Embryonic facial prominence (tissue), 1 donor: Measurements from ENCODE around the gene OTOS.

Source experiments
- DNase-seq: peaks from one replicate; pipeline ENCODE4 v3.0.0-alpha.2; 2016; ENCODE audit errors: extremely low spot score

The OTOS gene

DNA sequence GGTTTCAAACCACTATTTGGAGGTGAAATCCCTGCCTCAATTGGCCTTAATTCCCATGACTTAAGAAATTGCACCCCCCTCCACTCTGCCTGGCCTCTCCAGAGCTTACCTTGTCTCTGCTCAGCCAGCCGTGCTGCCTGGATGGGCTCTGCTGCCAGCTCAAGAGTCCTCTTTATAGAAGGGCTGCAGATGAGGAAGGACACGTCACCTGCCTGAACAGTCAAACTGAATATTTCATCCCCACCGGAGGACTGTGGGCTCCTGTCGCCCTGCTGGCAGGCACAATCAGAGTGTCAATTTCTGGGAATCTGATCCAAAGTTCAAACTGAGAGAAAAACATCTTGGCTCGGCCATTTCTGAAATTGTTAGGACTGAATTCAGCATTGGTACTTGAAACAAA, at the start of gene OTOS:
Gene OTOS (minus strand): TSS at position 148 of the 400 bp plus-strand sequence. CDS start 332 bp downstream, outside the sequence.
- DNase-seq: no peak

DNA sequence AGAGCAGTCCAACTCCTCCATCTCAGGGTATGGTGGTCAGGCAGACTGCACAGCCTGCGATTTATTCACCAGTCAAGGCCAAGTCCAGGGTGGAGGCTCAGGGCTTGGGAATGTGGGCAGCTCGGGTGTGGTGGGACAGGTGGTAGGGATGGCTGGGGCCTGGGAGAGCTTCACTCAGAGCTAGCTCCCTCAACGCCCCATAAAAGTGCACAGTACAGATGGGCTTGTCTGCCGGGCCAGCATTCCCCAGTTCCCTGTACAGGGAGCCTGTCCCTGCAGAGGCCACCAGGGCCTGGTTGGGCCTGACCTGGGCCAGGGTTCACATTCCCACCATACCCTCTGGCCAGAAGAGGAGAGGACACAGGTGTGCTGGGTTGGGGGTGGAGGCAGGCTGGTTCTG, 49.2 kb upstream of the OTOS start:
- no peak for DNase-seq

DNA sequence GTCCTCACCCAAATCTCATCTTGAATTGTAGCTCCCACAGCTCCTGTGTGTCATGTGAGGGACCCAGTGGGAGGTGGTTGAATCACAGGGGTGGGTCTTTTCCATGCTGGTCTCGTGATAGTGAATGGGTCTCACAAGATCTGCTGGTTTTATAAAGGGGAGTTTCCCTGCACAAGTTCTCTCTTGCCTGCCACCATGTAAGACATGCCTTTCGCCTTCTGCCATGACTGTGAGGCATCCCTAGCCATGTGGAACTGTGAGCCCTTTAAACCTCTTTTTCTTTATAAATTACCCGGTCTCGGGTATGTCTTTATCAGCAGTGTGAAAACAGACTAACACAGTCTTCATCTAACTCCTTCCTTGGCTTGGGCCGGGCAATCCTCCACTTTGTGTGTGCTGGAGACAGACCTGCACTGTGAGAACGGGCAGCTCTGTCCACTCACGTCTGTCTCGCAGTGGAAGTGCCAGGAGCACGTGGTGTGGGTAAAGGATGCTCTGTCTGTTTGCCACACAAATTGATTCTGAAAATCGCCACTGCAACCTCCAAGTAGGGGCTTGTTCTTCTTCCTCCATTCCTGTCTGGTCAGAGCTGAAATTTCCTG, 47.6 kb upstream of the OTOS start:
- DNase-seq: no peak

DNA sequence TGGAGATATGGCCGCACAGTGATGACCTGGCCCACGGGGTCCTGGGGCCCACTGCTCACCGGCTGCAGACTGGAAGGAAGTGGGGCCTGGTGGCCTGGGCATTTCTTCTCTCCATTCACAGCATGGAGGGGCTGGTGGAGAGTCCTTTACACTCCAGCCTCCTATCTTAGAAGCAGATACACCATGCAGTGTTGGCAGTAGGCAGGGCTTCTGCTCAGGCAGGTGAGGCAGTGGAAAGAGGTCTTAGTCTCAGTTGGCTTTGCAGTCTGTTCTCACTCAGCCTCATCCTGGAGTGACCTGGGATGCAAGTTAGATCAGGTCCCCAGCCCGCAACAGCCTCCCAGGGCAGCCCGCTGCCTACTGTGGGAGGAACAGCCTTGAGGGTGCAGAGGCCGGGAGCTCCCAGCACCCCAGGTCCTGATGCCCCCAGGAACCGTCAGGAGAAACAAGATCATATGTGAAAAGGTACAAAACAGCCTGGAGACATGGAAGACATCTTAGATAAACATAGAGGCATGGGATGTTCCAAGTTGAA, 45.8 kb upstream of the OTOS start:
- no peak for DNase-seq

DNA sequence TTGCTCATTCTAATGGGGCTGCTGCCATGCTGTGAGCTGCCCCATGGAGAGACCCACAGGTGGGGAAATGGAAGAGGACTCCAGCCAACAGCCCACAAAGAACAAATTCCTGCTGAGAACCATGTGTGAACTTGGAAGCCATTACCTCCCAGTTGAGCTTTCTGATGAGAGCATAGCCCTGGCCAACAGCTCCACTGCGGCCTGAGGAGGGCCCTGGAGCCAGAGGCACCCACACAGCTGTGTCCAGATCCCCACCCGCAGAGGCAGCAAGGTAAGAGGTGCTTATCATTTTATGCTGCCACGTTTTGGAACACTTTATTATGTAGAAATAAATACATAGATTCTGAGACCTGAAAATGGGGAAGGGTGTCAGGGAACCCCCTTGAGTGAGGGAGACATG, 44.2 kb upstream of the OTOS start:
- no peak for DNase-seq

DNA sequence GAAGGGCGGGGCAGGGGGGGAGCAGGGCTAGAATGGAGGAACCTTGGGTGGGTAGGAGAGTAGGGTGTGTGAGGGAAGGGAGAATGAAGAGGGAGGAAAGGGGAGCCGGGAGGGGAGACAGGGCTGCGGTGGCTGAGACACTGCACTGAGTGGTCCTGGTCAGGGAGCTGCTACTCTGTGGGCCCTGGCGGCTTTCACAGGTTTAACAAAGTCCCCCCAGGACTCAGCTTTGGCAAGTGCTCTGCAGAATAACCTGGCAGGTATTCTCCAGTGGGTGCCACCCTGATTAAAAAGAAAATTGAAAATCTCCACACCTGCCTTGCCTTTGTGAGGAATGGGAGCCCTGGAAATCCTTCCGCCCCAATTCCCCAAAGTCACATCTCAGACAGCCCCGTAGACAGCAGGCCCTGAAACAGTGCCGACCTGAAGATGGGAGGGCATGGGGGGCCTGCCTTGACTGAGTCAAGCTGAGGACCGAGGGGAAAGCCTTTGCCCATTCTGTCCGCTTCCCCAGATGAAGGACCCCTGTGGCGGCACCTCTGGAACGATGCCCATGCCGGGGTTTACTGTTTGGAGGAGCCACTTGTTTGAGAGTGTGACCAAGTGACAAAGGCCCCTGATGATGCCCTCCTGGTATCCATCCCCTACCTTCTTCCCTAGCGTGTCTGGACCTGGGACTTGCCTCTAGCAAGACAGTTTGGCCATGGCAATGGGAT, 43.6 kb upstream of the OTOS start:
- DNase-seq: no peak

DNA sequence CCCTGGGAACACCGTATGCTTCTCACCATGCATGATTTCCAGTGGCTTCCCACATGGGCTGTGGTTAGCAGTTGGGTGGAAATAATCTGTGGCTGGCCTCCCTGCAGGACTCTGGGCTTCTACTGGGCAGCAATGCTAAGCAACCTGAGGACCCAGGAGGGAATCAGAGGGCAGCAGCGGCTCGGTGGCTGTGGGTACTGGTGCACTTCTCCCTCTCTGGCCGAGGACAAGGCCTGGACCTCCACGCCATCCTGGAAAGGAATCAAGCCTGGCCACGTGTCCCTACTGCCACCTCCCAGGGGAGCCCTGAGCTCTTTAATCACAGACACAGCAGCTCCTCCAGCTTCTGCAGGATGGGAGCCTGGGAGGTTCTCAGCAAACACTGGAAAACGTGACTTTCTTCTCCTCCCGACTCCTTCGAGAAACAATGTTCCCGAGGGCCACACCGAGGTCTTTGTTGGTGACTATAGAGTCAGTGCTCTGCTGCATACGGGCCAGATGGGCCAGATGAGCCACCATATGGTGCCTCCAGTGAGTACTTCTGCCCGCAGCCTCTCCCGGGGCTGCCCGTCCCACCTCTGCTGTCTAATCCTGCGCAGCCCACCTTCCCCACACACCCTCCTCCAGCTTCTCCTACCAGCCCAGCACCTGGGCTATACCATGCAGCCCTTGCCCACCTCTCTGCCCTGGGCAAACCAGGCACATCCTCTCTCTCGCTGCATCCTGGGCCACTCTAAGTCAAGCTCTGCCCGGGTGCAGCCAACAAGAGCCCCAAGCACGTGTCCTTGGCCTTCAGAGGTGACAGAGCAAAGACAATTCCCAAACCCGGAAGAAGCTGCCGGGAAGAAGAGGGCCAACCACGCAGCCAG, 42.8 kb upstream of the OTOS start:
- DNase-seq: no peak

DNA sequence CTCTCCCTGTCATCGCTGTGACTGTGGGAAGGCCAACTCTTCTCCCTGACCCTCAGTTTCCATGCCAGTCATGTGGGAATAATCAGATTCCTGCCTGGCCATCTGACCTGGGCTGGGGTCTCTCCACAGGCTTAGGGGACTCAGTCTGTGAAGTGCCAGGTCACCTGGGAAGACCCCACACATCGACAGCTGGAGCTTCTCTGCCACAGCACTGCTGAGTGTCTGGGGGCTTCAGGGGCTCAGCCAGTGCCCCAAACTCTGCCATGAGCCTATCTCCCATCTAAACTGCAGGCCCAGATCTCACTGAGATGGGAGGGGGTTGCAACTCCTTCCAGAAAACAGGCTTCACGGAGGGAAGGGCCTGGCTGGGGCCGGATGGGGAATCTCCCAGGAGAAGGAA, 42.0 kb upstream of the OTOS start:
- DNase-seq: no peak

DNA sequence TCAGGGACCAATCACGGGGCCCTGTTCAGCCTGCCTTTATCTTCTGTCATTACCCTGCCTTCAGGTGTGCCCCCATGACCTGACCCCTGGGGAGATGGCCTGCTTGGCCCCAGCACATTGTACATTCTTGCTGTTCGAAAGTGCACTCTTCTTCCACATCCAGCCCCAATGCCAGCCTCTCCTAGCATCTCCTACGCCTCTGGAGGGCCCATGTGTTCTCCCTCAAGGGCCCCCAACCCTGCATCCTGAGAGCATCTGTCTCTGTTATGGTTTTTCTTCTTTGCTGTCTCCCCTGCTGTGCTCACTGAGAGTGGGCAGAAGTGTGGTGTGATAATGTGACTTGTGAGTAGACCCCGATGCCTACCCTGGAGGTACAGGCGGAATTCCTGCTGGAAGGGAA, 41.5 kb upstream of the OTOS start:
- no peak for DNase-seq

DNA sequence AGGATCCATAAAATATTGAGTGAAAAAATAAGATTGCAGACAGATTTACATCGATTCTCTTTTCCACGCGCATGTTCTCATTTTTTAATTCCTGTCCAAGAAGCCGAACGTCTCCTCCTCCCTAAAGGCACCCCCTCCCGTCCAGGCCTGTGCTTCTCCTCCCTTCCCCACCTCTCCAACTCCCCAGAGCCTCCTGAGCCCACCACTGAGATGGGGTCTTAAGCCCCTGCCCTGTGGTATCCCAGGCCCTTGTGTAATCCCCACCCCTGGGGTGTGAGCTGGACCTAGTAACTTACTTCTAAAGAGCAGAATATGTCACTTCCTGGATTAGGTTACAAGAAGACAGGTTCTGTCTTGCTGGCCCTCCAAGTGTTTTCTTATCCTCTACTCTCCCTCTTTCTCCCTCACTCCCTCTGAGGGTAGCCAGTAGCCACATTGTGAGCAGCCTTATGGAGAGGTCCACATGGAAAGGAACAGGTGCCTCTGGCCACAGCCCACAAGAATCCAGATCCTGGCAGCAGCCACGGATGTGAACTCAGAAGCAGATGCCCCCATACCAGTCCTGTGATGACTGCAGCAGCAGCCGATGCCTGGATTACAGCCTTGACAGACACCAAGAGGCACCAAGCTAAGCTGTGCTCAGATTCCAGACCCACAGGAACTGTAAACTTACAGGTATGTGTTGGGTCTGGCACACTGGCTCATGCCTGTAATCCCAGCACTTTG, 39.6 kb upstream of the OTOS start:
- DNase-seq: no peak

DNA sequence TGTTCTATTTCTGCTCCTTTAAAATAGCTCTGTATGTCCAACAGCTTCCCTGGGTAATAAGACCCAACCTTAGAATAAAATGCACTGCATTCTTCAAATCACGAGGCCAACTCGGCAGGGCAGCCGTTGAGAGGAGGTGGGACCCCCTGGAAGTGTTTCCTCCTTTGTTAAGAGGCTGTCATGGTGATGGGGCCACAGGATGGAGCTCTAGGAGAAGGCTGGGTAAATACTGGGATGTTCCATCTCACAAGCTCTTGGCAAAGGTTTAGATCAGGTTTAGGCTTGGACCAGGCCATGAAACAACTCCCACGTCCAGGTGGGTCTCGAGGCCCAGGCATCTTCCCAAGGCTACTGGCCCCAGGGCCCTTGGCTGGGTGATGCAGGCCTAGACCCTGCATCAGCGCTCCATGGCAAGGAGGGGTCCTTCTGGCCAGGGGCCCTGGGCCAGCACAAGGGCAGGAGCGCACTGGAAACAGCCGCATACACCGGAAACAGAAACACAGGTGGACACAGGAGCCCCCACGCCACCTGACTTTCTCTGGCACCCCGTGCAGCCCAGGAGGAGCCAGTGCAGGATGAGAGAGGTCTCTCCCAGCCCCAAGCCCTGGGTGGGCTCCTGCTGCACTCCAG, 38.8 kb upstream of the OTOS start:
- no peak for DNase-seq

DNA sequence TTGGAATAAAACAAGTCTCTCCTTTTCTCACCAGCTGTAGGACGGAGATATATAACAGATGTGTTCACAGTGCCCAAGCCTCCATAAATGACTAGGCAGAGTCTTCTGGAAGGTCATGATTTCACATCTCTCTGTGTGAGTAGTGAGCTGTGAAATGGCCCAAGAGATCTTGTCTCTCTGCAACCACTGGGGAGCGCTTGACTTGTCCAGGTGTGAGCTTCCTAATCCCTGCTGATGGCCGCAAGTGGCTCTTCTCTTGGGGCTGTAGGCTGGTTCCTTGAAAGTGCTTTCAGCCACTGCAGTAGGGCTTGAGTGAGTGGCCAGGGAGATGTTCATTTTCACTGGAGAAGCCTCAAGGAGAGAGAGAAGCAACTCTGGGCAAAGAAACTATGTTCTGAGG, 38.1 kb upstream of the OTOS start:
- no peak for DNase-seq

DNA sequence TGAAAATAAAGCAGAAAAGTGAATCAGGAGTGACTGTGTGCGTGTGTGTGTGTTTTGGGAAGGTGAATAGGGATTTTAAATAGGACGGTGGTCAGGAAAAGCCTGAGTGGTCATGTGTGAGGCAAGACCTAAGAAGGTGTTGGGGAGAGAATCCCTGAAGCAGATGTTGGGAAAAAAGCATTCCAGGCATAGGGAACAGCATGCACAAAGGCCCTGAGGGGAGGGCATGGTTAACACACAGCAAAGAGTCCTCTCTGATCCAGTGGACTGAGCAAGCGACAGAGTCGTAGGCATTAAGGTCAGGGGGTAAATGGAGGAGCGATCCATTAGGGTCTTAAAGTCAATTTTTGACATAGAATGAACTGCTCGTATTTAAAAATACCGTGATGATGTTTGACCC, 34.0 kb upstream of the OTOS start:
- no peak for DNase-seq

DNA sequence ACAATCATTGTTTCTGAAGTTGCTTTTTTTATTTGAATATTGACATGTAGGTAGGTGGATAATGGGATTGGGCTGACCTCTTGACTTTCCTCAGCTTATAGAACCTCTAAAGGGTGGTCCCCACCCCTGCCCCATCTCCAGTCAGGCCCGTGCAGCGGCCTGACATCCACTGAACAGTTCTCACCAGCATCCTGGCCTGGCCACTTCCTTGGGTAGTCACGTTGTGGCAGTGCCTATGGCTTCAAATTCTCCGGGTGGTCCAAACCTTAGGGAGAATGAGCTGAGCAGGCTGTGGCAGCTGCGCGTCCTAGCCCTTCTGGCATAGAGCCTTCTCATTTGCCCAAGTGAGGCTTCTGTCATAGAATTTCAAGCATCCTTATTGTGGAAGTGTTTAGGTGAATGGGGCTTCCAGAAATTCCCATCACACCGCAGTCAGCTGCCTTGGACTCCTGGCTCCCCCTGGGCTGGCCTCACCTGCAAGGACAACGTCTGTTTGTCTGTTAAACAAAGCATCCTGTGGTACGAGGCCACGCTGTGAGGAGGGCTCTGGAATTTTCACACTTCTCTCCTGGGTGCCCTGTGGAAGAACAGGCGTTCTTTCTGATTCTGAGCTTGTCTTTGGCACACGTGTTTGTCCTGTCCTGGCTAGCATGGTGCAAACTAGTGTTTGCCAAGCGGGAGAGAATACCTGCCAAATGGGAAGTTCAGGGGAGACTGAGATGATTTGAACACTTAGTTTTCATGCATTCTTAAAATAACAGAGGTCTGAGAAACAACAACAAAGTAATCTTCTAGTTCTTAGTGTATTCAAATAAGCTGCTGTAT, 31.8 kb upstream of the OTOS start:
- DNase-seq: no peak

DNA sequence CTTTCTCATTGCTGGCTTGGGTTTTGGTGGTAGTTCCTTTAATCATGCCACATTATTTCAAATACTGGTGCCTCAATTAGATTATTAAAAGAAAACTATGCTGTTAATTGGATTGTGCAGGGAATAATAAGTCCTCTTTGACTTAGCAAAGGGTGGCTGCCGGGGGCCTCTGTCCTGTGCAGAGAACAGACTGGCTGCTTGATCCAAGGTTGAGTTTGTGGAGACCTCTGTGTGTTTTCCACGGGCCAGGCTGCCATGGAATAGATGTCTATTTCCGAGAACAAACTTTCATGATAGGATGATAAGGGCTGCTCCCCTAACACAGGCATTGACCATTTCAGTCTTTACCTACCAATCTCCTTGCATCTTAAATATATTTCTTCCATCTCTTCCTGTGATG, 30.4 kb upstream of the OTOS start:
- DNase-seq: no peak

DNA sequence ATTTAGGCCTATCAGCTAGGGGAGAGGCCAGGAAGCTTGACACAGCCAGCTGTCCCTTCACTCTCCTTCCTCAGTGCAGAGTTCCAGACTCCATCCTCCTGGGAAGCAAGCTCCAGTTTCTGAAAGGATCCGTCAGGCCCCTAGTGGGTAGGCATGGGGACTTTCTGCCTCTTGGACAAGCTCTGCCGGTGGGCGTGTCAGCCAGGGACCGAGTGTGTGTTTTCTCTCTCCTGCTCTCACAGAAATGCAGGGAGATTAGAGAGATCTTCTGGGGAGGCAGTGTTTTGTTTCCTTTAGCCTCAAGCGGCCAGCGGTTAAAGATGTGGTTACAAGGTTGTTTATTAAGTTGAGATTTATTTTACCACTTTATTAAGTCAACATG, 29.9 kb upstream of the OTOS start:
- no peak for DNase-seq

DNA sequence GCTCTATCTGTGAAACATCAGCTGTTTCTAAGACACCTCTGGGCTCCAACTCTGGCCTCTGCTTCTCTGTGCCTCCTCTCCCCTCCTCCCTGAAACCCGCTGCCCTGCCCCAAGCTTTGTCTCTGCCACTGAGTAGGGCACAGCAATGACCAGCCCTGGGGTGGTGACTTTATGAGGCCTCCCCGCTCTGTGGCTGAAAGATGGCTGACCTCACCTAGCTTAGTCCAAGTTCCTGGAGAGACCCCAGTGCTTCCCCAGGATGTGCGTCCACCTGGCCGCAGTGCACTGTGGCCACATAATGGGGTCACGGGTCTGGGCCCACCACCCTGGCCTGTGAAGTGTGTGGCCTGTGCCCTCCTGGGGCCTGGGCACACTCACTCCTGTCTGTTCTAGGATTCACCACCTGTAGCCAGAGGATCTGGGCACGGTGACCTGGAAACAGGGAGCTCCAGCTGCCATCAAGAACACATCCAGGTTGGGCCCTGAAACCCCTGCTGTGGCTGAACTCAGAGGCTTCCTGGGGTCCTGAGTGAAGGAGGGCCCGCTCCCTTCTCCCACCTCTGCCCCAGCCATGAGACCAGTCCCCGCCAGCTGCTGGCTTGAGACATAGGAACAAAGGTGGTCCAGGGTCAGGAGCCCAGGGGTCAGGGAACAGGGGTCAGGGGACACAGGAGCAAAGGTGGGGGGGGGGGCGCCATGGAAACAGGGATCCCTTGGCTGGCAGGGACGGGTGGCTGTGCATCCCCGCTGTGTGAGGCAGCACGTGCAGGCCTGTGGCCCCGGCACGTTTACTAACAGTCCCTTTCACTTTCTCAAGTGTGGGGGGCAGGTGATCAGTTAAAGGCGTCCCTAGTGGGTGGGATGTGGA, 29.3 kb upstream of the OTOS start:
- DNase-seq: no peak

DNA sequence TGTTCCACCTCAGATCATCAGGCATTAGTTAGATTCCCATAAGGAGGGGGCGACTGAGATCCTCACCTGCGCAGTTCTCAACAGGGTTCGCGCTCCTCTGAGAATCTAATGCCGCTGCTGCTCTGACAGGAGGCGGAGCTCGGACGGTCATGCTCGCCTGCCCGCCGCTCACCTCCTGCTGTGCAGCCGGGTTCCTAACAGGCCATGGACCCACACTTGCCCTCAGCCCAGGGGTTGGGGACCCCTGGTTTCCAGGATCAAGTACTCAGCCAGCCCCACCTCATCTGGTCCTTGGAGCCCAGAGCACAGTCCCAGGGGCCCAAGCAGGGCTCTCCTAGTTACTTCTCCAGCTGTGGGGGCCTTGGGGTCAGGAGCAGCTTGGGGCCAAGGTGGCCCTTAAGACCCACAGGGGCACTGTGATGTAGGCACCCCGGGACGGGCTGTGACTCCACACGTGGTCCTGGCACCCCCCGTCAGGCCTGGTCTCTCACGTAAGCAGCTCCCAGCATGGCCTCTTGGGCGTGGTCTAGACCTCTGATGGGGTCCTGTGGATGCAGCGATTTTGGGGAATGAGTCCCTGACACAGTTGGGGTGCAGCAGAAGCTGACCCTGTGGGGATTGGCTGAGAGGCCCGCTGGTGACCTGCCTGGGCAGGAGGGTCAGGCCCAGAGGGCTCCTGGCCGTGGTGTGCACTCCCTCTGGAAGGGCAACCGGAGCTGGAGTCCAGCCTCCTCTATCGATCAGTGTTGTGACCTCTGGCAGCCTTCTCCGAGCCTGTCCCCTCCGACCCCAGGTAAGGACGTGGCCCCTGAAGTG, 28.3 kb upstream of the OTOS start:
- DNase-seq: no peak

DNA sequence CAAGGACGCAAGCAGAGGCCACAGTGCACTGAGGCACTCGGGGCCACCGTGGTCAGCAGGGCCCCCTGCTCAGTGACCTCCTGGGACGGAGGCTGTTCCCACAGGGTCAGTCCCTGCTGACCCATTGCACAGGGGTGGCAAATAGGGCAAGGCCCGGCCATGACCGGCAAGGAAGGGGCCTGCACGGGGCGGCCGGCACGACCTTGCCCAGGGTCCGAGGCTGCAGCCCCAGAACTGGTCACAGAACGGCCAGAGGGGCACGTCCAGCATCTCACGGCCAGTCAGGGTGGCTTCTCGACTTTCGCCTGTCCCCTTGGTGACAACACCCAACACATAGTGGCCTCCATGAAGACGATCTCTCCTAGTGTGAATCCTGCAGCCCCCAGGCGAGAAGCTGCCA, 27.6 kb upstream of the OTOS start:
- DNase-seq: no peak
